ENCODE data around the gene MEIS1. TPM values are rescaled to one million over a fixed set of nuclear protein-coding genes. Genes with fewer than 3 reads are reported as not detected.
A peak's percentile ranks its signal among the peaks of the same experiment; 100 is the strongest.

Gene MEIS1
- total RNA-seq, 1 donor from 2014 or later, result 250 TPM

GRCh38 chr2:66507673-66508201, 72.8 kb downstream of the MEIS1 start:
- TF ChIP-seq, protein P1, sequence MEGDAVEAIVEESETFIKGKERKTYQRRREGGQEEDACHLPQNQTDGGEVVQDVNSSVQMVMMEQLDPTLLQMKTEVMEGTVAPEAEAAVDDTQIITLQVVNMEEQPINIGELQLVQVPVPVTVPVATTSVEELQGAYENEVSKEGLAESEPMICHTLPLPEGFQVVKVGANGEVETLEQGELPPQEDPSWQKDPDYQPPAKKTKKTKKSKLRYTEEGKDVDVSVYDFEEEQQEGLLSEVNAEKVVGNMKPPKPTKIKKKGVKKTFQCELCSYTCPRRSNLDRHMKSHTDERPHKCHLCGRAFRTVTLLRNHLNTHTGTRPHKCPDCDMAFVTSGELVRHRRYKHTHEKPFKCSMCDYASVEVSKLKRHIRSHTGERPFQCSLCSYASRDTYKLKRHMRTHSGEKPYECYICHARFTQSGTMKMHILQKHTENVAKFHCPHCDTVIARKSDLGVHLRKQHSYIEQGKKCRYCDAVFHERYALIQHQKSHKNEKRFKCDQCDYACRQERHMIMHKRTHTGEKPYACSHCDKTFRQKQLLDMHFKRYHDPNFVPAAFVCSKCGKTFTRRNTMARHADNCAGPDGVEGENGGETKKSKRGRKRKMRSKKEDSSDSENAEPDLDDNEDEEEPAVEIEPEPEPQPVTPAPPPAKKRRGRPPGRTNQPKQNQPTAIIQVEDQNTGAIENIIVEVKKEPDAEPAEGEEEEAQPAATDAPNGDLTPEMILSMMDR (conservative IDR thresholded peaks at IDR 0.05), result no peak
- Mint-ChIP-seq H3K9me3 (no peaks in the 10 kb centered on the region), H3K4me3 (peak overlapping the region; percentile 76), H3K36me3 (peaks cover 30% of the 10 kb centered on the region), H3K27ac (peak overlapping the region; percentile 86), H3K4me1 (ENCODE audit: unreplicated experiment) (peaks cover 69% of the 10 kb centered on the region), H3K27me3 (no peaks in the 10 kb centered on the region)
- DNase-seq (ENCODE audit: extremely low spot score, unreplicated experiment), result no peak

DNA sequence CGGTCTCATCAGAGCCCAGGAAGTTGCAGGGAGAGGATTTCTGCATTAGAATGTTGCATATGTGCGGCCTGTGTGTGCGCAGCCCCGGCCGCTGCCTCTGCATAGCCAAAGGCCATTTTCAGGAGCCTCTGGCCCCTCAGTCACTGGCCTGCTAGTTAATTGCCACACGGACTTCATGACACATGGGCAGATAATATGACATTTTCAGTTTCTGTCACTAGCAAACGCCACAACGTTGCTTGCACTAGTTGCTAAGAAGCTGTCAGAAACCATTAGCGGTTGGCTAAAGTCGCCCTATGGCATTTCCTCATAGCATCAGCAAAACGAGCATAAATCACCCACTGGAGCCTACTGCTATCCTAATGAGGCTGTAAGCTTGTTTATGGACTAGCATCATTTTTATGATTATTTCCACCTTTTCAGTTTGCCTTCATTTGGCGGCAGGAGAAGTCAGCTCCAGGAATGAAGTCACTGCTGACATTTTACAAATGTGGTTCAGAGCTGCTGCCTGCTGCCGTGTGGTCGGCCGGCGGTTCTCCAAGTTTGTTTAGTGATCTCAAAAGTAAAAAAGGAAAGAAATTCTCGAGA, 73.7 kb downstream of the MEIS1 start:
- no peak for DNase-seq (ENCODE audit: extremely low spot score, unreplicated experiment)
- TF ChIP-seq, protein P1 (conservative IDR thresholded peaks at IDR 0.05), result no peak
- Mint-ChIP-seq H3K4me1 (ENCODE audit: unreplicated experiment) (peaks cover 66% of the 10 kb centered on the region), H3K27ac (peak overlapping the region; percentile 86), H3K9me3 (no peaks in the 10 kb centered on the region), H3K36me3 (peaks cover 29% of the 10 kb centered on the region), H3K4me3 (peak overlapping the region; percentile 73), H3K27me3 (no peaks in the 10 kb centered on the region)

GRCh38 chr2:66509326-66509811, 74.4 kb downstream of the MEIS1 start:
- no peaks in the 10 kb centered on the region for H3K9me3 Mint-ChIP-seq
- H3K27me3 Mint-ChIP-seq, result no peaks in the 10 kb centered on the region
- H3K36me3 Mint-ChIP-seq, result peaks cover 37% of the 10 kb centered on the region
- TF ChIP-seq, protein P1 (conservative IDR thresholded peaks at IDR 0.05), result no peak
- H3K4me3 Mint-ChIP-seq, result peak overlapping the region; percentile 73
- DNase-seq (ENCODE audit: extremely low spot score, unreplicated experiment), result no peak
- H3K27ac Mint-ChIP-seq, result peak overlapping the region; percentile 86
- H3K4me1 Mint-ChIP-seq (ENCODE audit: unreplicated experiment), result peaks cover 68% of the 10 kb centered on the region

GRCh38 chr2:66512626-66513025, 77.7 kb downstream of the MEIS1 start:
- TF ChIP-seq, protein P1 (conservative IDR thresholded peaks at IDR 0.05), result no peak
- Mint-ChIP-seq H3K4me3 (peak overlapping the region; percentile 52), H3K27ac (no peak overlapping the region), H3K27me3 (no peaks in the 10 kb centered on the region), H3K9me3 (no peaks in the 10 kb centered on the region), H3K4me1 (ENCODE audit: unreplicated experiment) (peaks cover 64% of the 10 kb centered on the region), H3K36me3 (peaks cover 46% of the 10 kb centered on the region)
- DNase-seq (ENCODE audit: extremely low spot score, unreplicated experiment), result no peak

- no peak for DNase-seq (ENCODE audit: extremely low spot score, unreplicated experiment)
- TF ChIP-seq, protein P1 (conservative IDR thresholded peaks at IDR 0.05), result no peak
- Mint-ChIP-seq H3K27me3 (no peaks in the 10 kb centered on the region), H3K9me3 (no peaks in the 10 kb centered on the region), H3K36me3 (peaks cover 59% of the 10 kb centered on the region), H3K4me3 (no peak overlapping the region), H3K4me1 (ENCODE audit: unreplicated experiment) (peaks cover 51% of the 10 kb centered on the region), H3K27ac (peak overlapping the region; percentile 36)
These were observed 80.8 kb downstream of the MEIS1 start for GRCh38 chr2:66515743-66516142.
